K562 (cell line): ENCODE results near the gene RNASE4. TPM values are rescaled to one million over a fixed set of nuclear protein-coding genes. Genes with fewer than 3 reads are reported as not detected.

Experiments
- CBX8 ChIP-seq: fragments of 200-600 bp; sonication (generic); IDR thresholded peaks from 2 replicates; pipeline ENCODE4 v1.6.1; 2012; ENCODE audit warnings: borderline replicate concordance, mixed run types, low read depth, mild to moderate bottlenecking, moderate library complexity, mixed read lengths, low read length, control low read depth, inconsistent platforms; ENCODE audit not compliant: poor library complexity, severe bottlenecking; ENCODE audit errors: extremely low read depth
- CTBP1 ChIP-seq: fragments of 450-650 bp; IDR thresholded peaks from 2 replicates; pipeline ENCODE4 v1.6.1; 2016; ENCODE audit warnings: borderline replicate concordance
- MAFG ChIP-seq: fragments of 450-650 bp; conservative IDR thresholded peaks from 2 replicates; pipeline ENCODE4 v1.6.1; 2016; ENCODE audit warnings: missing genetic modification characterization, missing compliant biosample characterization
- PRMT5 ChIP-seq: sonication (generic); formaldehyde crosslinking; IDR thresholded peaks from 2 replicates; pipeline ENCODE4 v1.5.0; 2020; ENCODE audit warnings: missing genetic modification reagents
- PYGO2 ChIP-seq: fragments of 450-650 bp; IDR thresholded peaks from 2 replicates; pipeline ENCODE4 v1.6.1; 2016; ENCODE audit warnings: mild to moderate bottlenecking, missing genetic modification characterization, moderate library complexity, missing compliant biosample characterization
- WHSC1 ChIP-seq: IDR thresholded peaks from one replicate; pipeline ENCODE4 v1.6.1; 2012; ENCODE audit warnings: low read length, control low read depth, inconsistent platforms
- ZC3H4 ChIP-seq: sonication (generic); formaldehyde crosslinking; IDR thresholded peaks from 2 replicates; pipeline ENCODE4 v1.9.0; 2021; ENCODE audit warnings: missing genetic modification reagents, borderline replicate concordance
- polyA plus RNA-seq, 8 experiments: library from polyadenylated mRNA; depleted of rRNA in 4 of 8; stranded (reverse) in 5 of 8; unstranded in 3 of 8; fragments of >200 nt; fragmentation: Nextera tagmentation in 2 of 8; fragmentation: Illumina TruSeq in 1 of 8; extraction: Ambion mirVana in 2 of 8; extraction: Trizol in 1 of 8; gene quantifications; 2 replicates each; pipeline versions ENCODE4 v1.2.1 to v1.2.3, GENCODE V29; 2011 to 2014; ENCODE audit warnings: inconsistent platforms in 1 of 8, missing spikeins in 1 of 8
- total RNA-seq, 7 experiments: library from RNA; depleted of rRNA in 6 of 7; stranded (reverse); fragments of >200 nt in 6 of 7; fragmentation: Illumina TruSeq in 2 of 7; extraction: Trizol in 2 of 7; gene quantifications; 2 replicates each; pipeline versions ENCODE4 v1.2.1 to v1.2.3, GENCODE V29; 2011 to 2021; ENCODE audit warnings: low replicate concordance in 1 of 7
- TF ChIP-seq, protein P1 (sequence below), 3 experiments: fragments of 200-800 bp in 1 of 3; sonication (Bioruptor generic) in 1 of 3; sonication (generic) in 1 of 3; formaldehyde crosslinking in 1 of 3; IDR thresholded peaks; 2 replicates each; pipeline versions ENCODE4 v1.6.1 to v1.8.0; 2016 to 2022; ENCODE audit warnings: mild to moderate bottlenecking in 2 of 3, missing compliant biosample characterization in 2 of 3, missing genetic modification characterization in 2 of 3, missing genetic modification reagents in 1 of 3
- TF ChIP-seq, protein P2 (sequence below): sonication (generic); formaldehyde crosslinking; IDR thresholded peaks from 2 replicates; pipeline ENCODE4 v1.9.0; 2022; ENCODE audit warnings: mild to moderate bottlenecking, missing genetic modification reagents
- TF ChIP-seq, protein P3 (sequence below): fragments of 200-600 bp; sonication (generic); IDR thresholded peaks from one replicate; pipeline ENCODE4 v1.6.1; 2012; ENCODE audit warnings: mild to moderate bottlenecking, low read depth, low read length, inconsistent platforms
- TF ChIP-seq, protein P4 (sequence below): fragments of 450-650 bp; IDR thresholded peaks from one replicate; pipeline ENCODE4 v1.6.1; 2018; ENCODE audit warnings: mild to moderate bottlenecking, moderate library complexity; ENCODE audit not compliant: partially characterized antibody

Gene RNASE4
- total and polyA plus RNA-seq, 9 of the 15 experiments (the other 6 are each of a cell fraction or from before 2014, with no cell fraction given) = 0.09 to 0.22 (median 0.13) TPM; not detected in 2

DNA sequence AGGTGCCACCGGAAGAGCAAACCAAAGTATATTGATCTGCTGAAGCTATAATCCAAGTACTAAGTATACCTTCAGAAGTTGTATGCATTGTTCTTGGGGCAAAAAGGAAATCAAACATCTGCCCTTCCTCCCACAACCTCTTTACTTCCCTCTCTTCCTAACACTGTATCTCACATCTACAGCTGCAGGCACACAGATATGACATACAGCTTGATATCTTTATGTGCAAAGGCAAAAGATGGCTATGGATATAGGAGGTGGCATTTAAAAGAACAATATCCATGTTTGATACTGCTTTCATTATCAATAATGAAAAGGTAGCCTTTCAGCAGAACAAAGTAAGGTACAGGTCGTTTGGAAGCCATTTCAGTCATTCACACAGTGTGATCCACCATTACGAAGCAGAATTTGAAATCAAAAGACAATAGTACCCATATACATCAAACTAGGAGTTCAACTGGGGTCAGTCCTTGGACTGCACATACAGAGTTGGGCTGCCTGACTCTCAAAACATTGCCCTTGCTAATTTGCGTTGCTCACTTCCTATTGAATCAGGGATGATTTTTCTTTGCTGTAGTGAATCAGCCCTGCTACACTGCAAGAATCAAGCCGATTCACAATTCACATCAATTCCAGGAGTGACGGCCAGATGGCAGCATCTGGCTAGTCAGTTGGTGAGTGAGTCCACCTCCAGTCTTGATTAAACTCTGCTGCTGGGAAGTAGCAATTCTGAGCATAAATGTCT lies 13.1 kb downstream of the RNASE4 start (continued):
- no peak for TF ChIP-seq CBX8
- TF ChIP-seq, protein P1, sequence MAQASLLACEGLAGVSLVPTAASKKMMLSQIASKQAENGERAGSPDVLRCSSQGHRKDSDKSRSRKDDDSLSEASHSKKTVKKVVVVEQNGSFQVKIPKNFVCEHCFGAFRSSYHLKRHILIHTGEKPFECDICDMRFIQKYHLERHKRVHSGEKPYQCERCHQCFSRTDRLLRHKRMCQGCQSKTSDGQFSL (CRISPR knock-in tag; IDR thresholded peaks at IDR 0.05) = no peak
- TF ChIP-seq, protein P1 (tag; IDR thresholded peaks at IDR 0.05) = no peak
- no peak for TF ChIP-seq WHSC1
- TF ChIP-seq PRMT5 (CRISPR knock-in tag) = no peak
- TF ChIP-seq, protein P2, sequence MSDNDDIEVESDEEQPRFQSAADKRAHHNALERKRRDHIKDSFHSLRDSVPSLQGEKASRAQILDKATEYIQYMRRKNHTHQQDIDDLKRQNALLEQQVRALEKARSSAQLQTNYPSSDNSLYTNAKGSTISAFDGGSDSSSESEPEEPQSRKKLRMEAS (CRISPR knock-in tag) = no peak
- peak; percentile 52 for TF ChIP-seq MAFG (tag)
- TF ChIP-seq, protein P3, sequence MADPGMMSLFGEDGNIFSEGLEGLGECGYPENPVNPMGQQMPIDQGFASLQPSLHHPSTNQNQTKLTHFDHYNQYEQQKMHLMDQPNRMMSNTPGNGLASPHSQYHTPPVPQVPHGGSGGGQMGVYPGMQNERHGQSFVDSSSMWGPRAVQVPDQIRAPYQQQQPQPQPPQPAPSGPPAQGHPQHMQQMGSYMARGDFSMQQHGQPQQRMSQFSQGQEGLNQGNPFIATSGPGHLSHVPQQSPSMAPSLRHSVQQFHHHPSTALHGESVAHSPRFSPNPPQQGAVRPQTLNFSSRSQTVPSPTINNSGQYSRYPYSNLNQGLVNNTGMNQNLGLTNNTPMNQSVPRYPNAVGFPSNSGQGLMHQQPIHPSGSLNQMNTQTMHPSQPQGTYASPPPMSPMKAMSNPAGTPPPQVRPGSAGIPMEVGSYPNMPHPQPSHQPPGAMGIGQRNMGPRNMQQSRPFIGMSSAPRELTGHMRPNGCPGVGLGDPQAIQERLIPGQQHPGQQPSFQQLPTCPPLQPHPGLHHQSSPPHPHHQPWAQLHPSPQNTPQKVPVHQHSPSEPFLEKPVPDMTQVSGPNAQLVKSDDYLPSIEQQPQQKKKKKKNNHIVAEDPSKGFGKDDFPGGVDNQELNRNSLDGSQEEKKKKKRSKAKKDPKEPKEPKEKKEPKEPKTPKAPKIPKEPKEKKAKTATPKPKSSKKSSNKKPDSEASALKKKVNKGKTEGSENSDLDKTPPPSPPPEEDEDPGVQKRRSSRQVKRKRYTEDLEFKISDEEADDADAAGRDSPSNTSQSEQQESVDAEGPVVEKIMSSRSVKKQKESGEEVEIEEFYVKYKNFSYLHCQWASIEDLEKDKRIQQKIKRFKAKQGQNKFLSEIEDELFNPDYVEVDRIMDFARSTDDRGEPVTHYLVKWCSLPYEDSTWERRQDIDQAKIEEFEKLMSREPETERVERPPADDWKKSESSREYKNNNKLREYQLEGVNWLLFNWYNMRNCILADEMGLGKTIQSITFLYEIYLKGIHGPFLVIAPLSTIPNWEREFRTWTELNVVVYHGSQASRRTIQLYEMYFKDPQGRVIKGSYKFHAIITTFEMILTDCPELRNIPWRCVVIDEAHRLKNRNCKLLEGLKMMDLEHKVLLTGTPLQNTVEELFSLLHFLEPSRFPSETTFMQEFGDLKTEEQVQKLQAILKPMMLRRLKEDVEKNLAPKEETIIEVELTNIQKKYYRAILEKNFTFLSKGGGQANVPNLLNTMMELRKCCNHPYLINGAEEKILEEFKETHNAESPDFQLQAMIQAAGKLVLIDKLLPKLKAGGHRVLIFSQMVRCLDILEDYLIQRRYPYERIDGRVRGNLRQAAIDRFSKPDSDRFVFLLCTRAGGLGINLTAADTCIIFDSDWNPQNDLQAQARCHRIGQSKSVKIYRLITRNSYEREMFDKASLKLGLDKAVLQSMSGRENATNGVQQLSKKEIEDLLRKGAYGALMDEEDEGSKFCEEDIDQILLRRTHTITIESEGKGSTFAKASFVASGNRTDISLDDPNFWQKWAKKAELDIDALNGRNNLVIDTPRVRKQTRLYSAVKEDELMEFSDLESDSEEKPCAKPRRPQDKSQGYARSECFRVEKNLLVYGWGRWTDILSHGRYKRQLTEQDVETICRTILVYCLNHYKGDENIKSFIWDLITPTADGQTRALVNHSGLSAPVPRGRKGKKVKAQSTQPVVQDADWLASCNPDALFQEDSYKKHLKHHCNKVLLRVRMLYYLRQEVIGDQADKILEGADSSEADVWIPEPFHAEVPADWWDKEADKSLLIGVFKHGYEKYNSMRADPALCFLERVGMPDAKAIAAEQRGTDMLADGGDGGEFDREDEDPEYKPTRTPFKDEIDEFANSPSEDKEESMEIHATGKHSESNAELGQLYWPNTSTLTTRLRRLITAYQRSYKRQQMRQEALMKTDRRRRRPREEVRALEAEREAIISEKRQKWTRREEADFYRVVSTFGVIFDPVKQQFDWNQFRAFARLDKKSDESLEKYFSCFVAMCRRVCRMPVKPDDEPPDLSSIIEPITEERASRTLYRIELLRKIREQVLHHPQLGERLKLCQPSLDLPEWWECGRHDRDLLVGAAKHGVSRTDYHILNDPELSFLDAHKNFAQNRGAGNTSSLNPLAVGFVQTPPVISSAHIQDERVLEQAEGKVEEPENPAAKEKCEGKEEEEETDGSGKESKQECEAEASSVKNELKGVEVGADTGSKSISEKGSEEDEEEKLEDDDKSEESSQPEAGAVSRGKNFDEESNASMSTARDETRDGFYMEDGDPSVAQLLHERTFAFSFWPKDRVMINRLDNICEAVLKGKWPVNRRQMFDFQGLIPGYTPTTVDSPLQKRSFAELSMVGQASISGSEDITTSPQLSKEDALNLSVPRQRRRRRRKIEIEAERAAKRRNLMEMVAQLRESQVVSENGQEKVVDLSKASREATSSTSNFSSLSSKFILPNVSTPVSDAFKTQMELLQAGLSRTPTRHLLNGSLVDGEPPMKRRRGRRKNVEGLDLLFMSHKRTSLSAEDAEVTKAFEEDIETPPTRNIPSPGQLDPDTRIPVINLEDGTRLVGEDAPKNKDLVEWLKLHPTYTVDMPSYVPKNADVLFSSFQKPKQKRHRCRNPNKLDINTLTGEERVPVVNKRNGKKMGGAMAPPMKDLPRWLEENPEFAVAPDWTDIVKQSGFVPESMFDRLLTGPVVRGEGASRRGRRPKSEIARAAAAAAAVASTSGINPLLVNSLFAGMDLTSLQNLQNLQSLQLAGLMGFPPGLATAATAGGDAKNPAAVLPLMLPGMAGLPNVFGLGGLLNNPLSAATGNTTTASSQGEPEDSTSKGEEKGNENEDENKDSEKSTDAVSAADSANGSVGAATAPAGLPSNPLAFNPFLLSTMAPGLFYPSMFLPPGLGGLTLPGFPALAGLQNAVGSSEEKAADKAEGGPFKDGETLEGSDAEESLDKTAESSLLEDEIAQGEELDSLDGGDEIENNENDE = no peak
- TF ChIP-seq ZC3H4 (CRISPR knock-in tag) = no peak
- TF ChIP-seq, protein P4, sequence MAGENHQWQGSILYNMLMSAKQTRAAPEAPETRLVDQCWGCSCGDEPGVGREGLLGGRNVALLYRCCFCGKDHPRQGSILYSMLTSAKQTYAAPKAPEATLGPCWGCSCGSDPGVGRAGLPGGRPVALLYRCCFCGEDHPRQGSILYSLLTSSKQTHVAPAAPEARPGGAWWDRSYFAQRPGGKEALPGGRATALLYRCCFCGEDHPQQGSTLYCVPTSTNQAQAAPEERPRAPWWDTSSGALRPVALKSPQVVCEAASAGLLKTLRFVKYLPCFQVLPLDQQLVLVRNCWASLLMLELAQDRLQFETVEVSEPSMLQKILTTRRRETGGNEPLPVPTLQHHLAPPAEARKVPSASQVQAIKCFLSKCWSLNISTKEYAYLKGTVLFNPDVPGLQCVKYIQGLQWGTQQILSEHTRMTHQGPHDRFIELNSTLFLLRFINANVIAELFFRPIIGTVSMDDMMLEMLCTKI = no peak
- no peak for TF ChIP-seq PYGO2 (tag)
- peak; percentile 25; the same call in 1 of the 2 replicates for TF ChIP-seq CTBP1
